Liver (tissue), 9 donors: ENCODE data around the gene ARAP2. TPM values are rescaled to one million over a fixed set of nuclear protein-coding genes. Genes with fewer than 3 reads are reported as not detected.

Experiments
- DNase-seq: peaks from one replicate; pipeline ENCODE4 v3.0.0-alpha.2; 2017; ENCODE audit warnings: low spot score
- H3K27ac ChIP-seq, 2 donors: one replicate each; pipeline ENCODE4 v1.7.0; 2013; ENCODE audit warnings: inconsistent platforms in 2 of 2, low read length in 2 of 2, control low read depth in 1 of 2, low read depth in 1 of 2, mild to moderate bottlenecking in 1 of 2
- H3K27me3 ChIP-seq, 4 donors: one replicate each; pipeline versions ENCODE4 v1.6.1 to v1.7.0; 2013; ENCODE audit warnings: low read length in 3 of 4, inconsistent platforms in 1 of 4, mild to moderate bottlenecking in 1 of 4, moderate library complexity in 1 of 4; ENCODE audit not compliant: control insufficient read depth in 4 of 4, insufficient read depth in 4 of 4
- H3K36me3 ChIP-seq, 4 donors: one replicate each; pipeline versions ENCODE4 v1.6.1 to v1.7.0; 2013; ENCODE audit warnings: low read length in 3 of 4, mild to moderate bottlenecking in 3 of 4, low read depth in 1 of 4, moderate library complexity in 1 of 4; ENCODE audit not compliant: control insufficient read depth in 4 of 4, insufficient read depth in 3 of 4
- H3K4me1 ChIP-seq, 4 donors: one replicate each; pipeline versions ENCODE4 v1.6.1 to v1.7.0; 2013; ENCODE audit warnings: low read length in 3 of 4, mild to moderate bottlenecking in 3 of 4, moderate library complexity in 1 of 4; ENCODE audit not compliant: control insufficient read depth in 4 of 4, insufficient read depth in 4 of 4
- H3K4me3 ChIP-seq, 3 donors: one replicate each; pipeline versions ENCODE4 v1.6.1 to v1.7.0; 2013; ENCODE audit warnings: low read length in 3 of 3, control low read depth in 1 of 3, low read depth in 1 of 3, mild to moderate bottlenecking in 1 of 3
- H3K9ac ChIP-seq, 2 donors: one replicate each; pipeline ENCODE4 v1.7.0; 2013; ENCODE audit warnings: low read length in 2 of 2, mild to moderate bottlenecking in 2 of 2, moderate library complexity in 2 of 2, control low read depth in 1 of 2, low read depth in 1 of 2
- H3K9me3 ChIP-seq, 4 donors: one replicate each; pipeline versions ENCODE4 v1.6.1 to v1.7.0; 2013; ENCODE audit warnings: low read length in 3 of 4; ENCODE audit not compliant: control insufficient read depth in 4 of 4
- ATF3 ChIP-seq: IDR thresholded peaks from 2 replicates; pipeline ENCODE4 v1.6.1; 2016; ENCODE audit warnings: antibody characterized with exemption
- CTCF ChIP-seq: fragments of 150-350 bp; IDR thresholded peaks from 2 replicates; pipeline ENCODE4 v1.5.1; 2017; ENCODE audit warnings: improper control_type of control experiment, low read depth, low read length; ENCODE audit not compliant: missing input control
- EGR1 ChIP-seq, 2 donors: IDR thresholded peaks; 2 replicates each; pipeline ENCODE4 v1.6.1; 2016 to 2018; ENCODE audit warnings: antibody characterized with exemption in 2 of 2, low read depth in 2 of 2
- FOXA1 ChIP-seq: IDR thresholded peaks from 2 replicates; pipeline ENCODE4 v1.6.1; 2016; ENCODE audit warnings: antibody characterized with exemption
- FOXA2 ChIP-seq: IDR thresholded peaks from 2 replicates; pipeline ENCODE4 v1.6.1; 2016; ENCODE audit warnings: antibody characterized with exemption
- GABPA ChIP-seq, 2 donors: IDR thresholded peaks in 1 of 2; conservative IDR thresholded peaks in 1 of 2; 2 replicates each; pipeline ENCODE4 v1.6.1; 2016; ENCODE audit warnings: antibody characterized with exemption in 2 of 2, mild to moderate bottlenecking in 1 of 2, moderate library complexity in 1 of 2
- HNF4A ChIP-seq, 2 donors: conservative IDR thresholded peaks; 2 replicates each; pipeline ENCODE4 v1.6.1; 2016; ENCODE audit warnings: antibody characterized with exemption in 2 of 2, mild to moderate bottlenecking in 2 of 2
- HNF4G ChIP-seq: IDR thresholded peaks from 2 replicates; pipeline ENCODE4 v1.6.1; 2016; ENCODE audit warnings: antibody characterized with exemption
- JUND ChIP-seq, 2 donors: IDR thresholded peaks; 2 replicates each; pipeline ENCODE4 v1.6.1; 2016; ENCODE audit warnings: antibody characterized with exemption in 2 of 2
- MAX ChIP-seq: IDR thresholded peaks from 2 replicates; pipeline ENCODE4 v1.6.1; 2016; ENCODE audit warnings: antibody characterized with exemption
- NR2F2 ChIP-seq: IDR thresholded peaks from 2 replicates; pipeline ENCODE4 v1.6.1; 2016; ENCODE audit warnings: antibody characterized with exemption
- RAD21 ChIP-seq, 2 donors: IDR thresholded peaks; 2 replicates each; pipeline ENCODE4 v1.6.1; 2016; ENCODE audit warnings: antibody characterized with exemption in 2 of 2, mild to moderate bottlenecking in 2 of 2
- REST ChIP-seq: IDR thresholded peaks from 2 replicates; pipeline ENCODE4 v1.6.1; 2016; ENCODE audit warnings: antibody characterized with exemption, mild to moderate bottlenecking
- RXRA ChIP-seq, 2 donors: IDR thresholded peaks; 2 replicates each; pipeline ENCODE4 v1.6.1; 2017 to 2018; ENCODE audit warnings: antibody characterized with exemption in 2 of 2, mild to moderate bottlenecking in 1 of 2
- SP1 ChIP-seq: IDR thresholded peaks from 2 replicates; pipeline ENCODE4 v1.6.1; 2018; ENCODE audit warnings: antibody characterized with exemption, mild to moderate bottlenecking
- TAF1 ChIP-seq: conservative IDR thresholded peaks from 2 replicates; pipeline ENCODE4 v1.6.1; 2016; ENCODE audit warnings: antibody characterized with exemption, mild to moderate bottlenecking
- YY1 ChIP-seq: IDR thresholded peaks from 2 replicates; pipeline ENCODE4 v1.6.1; 2016; ENCODE audit warnings: antibody characterized with exemption, mild to moderate bottlenecking
- ZBTB33 ChIP-seq: IDR thresholded peaks from 2 replicates; pipeline ENCODE4 v1.6.1; 2016; ENCODE audit warnings: antibody characterized with exemption
- WGBS: extraction: QIAGEN DNeasy Blood & Tissue Kit; methylation state at CpG from one replicate; pipeline ENCODE4 v1.1.7; 2013; 5-methylcytosine and 5-hydroxymethylcytosine counted together
- polyA plus RNA-seq, 2 donors: library from polyadenylated mRNA; stranded (reverse) in 1 of 2; unstranded in 1 of 2; fragments of 200-250 nt in 1 of 2; fragments of >200 nt in 1 of 2; fragmentation: Nextera tagmentation in 1 of 2; extraction: Ambion mirVana in 1 of 2; gene quantifications; one replicate each; pipeline versions ENCODE4 v1.2.1 to v1.2.3, GENCODE V29; 2013 to 2015
- total RNA-seq, 2 donors: library from RNA; depleted of rRNA; stranded (reverse); fragments of >200 nt; gene quantifications; one replicate each; pipeline ENCODE4 v1.2.3, GENCODE V29; 2014
- donor health status: healthy.
- donor health status: healthy.
- donor health status: healthy.
- donor health status: healthy.
- donor health status: healthy.

The ARAP2 gene
- total RNA-seq, result 10 to 100 TPM in 1 of 2 donors, 1 to 10 TPM in 1; 5.3 to 23.6 TPM
- 1 to 10 TPM; 1.6 to 5.5 TPM for polyA plus RNA-seq

- peak within 1 kb of the TSS; percentile 77 to 95 for H3K9ac ChIP-seq
- no peaks in the 10 kb centered on the region for H3K9me3 ChIP-seq
- WGBS, result 2% methylated on average over 81 of the region's 81 CpGs
- no peaks in the 10 kb centered on the region for H3K36me3 ChIP-seq
- peak in 1 of 2 donors; percentile 33 for TF ChIP-seq EGR1 (IDR thresholded peaks at IDR 0.05; ENCODE audit: low read depth in 2 of 2)
- peak; percentile 1 for TF ChIP-seq YY1
- no peak for TF ChIP-seq JUND (IDR thresholded peaks at IDR 0.05)
- TF ChIP-seq HNF4G, result no peak
- TF ChIP-seq FOXA2, result no peak
- TF ChIP-seq NR2F2, result no peak
- TF ChIP-seq RAD21 (IDR thresholded peaks at IDR 0.05), result peak in 1 of 2 donors; percentile 7
- TF ChIP-seq ZBTB33, result no peak
- H3K4me1 ChIP-seq, result peaks cover 0 to 38% (median 11%) of the 10 kb centered on the region in 4 donors
- H3K27me3 ChIP-seq, result no peaks in the 10 kb centered on the region
- peak; percentile 42 for DNase-seq
- peak within 1 kb of the TSS; percentile 89 to 95 for H3K27ac ChIP-seq
- peak within 1 kb of the TSS; percentile 93 to 97 (median 94) for H3K4me3 ChIP-seq
Measured at GRCh38 chr4:36244257-36245082, at the start of gene ARAP2. ARAP2 (minus strand) TSS chr4:36244514; CDS start chr4:36229486, 15,028 bp downstream.

GRCh38 chr4:36292556-36293188 is 48.4 kb upstream of the ARAP2 start:
- H3K4me1 ChIP-seq, result peaks cover 0 to 4% (median 0%) of the 10 kb centered on the region in 4 donors
- H3K27ac ChIP-seq, result no peak overlapping the region
- H3K9me3 ChIP-seq, result no peaks in the 10 kb centered on the region
- H3K9ac ChIP-seq, result no peak overlapping the region
- no peaks in the 10 kb centered on the region for H3K27me3 ChIP-seq
- H3K4me3 ChIP-seq, result no peak overlapping the region
- no peak for DNase-seq
- TF ChIP-seq GABPA (IDR thresholded peaks at IDR 0.05 in 1 of 2, conservative IDR thresholded peaks at IDR 0.05 in 1 of 2) (no peak), RXRA (IDR thresholded peaks at IDR 0.05) (no peak), SP1 (no peak), YY1 (no peak), NR2F2 (no peak), CTCF (no peak), TAF1 (no peak), MAX (no peak), FOXA1 (no peak), JUND (IDR thresholded peaks at IDR 0.05) (no peak), FOXA2 (no peak), EGR1 (IDR thresholded peaks at IDR 0.05; ENCODE audit: low read depth in 2 of 2) (no peak), RAD21 (IDR thresholded peaks at IDR 0.05) (no peak), HNF4G (no peak), REST (no peak), HNF4A (conservative IDR thresholded peaks at IDR 0.05) (no peak), ZBTB33 (no peak), ATF3 (no peak)
- no peaks in the 10 kb centered on the region for H3K36me3 ChIP-seq
- 82% methylated on average over 7 of the region's 7 CpGs for WGBS
